H1 (cell line): Measurements from ENCODE around the gene CLPTM1L. TPM values are rescaled to one million over a fixed set of nuclear protein-coding genes. Genes with fewer than 3 reads are reported as not detected.

ENCODE experiments used
- CBX8 ChIP-seq: fragments of 300-800, 300-1000 bp; sonication (generic); IDR thresholded peaks from 2 replicates; pipeline ENCODE4 v1.7.1; 2016; ENCODE audit warnings: low read depth, low read length, borderline replicate concordance
- CREB1 ChIP-seq: IDR thresholded peaks from 2 replicates; pipeline ENCODE4 v1.6.1; 2012; ENCODE audit warnings: inconsistent platforms
- POU5F1 ChIP-seq: IDR thresholded peaks from 2 replicates; pipeline ENCODE4 v1.6.1; 2011; ENCODE audit warnings: low read depth, mild to moderate bottlenecking, low read length, moderate library complexity
- RBBP5 ChIP-seq: IDR thresholded peaks from 2 replicates; pipeline ENCODE4 v1.7.1; 2012; ENCODE audit warnings: low read depth, mild to moderate bottlenecking, inconsistent platforms, low read length, moderate library complexity, borderline replicate concordance
- polyA plus RNA-seq, 7 experiments: library from polyadenylated mRNA; depleted of rRNA in 3 of 7; stranded (reverse) in 5 of 7; unstranded in 2 of 7; fragments of >200 nt in 5 of 7; fragments of 200-250 nt in 2 of 7; gene quantifications; 1 replicate in 5 of 7; 2 replicates in 1 of 7; 4 replicates in 1 of 7; pipeline versions ENCODE4 v1.2.1 to v1.2.3, GENCODE V29; 2011 to 2013; ENCODE audit warnings: missing spikeins in 2 of 7, mixed read lengths in 2 of 7
- total RNA-seq: library from RNA; stranded (reverse); fragmentation: NEBNext Ultra II Directional; extraction: Animal tissue kit (Norgen Biotek cat#: 25700); gene quantifications from 2 replicates; pipeline ENCODE4 v1.2.1, GENCODE V29; 2021
- TF ChIP-seq, protein P1 (sequence below): IDR thresholded peaks from 2 replicates; pipeline ENCODE4 v1.6.1; 2011; ENCODE audit warnings: low read depth, mild to moderate bottlenecking, low read length; ENCODE audit not compliant: insufficient read depth

CLPTM1L gene
- total and polyA plus RNA-seq, 2 of the 8 experiments (the other 6 are each of a cell fraction or from before 2014, with no cell fraction given) = 102 to 119 TPM

- no peak for TF ChIP-seq CREB1
- no peak for TF ChIP-seq RBBP5
- TF ChIP-seq POU5F1 = no peak
- TF ChIP-seq CBX8 = no peak
- TF ChIP-seq, protein P1, sequence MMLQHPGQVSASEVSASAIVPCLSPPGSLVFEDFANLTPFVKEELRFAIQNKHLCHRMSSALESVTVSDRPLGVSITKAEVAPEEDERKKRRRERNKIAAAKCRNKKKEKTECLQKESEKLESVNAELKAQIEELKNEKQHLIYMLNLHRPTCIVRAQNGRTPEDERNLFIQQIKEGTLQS = no peak
Measured at GRCh38 chr5:1323803-1324173, 21.1 kb downstream of the CLPTM1L start (continued).
